UCSD-AML1 (cell line): ENCODE results near the gene CFLAR.

ENCODE experiments used
- DNase-seq: peaks from one replicate; lab custom pipeline; 2025; ENCODE audit not compliant: unreplicated experiment; lab: John Stamatoyannopoulos, UW

The CFLAR gene

GRCh38 chr2:201205515-201205849, 89.5 kb downstream of the CFLAR start:
- DNase-seq = no peak

DNA sequence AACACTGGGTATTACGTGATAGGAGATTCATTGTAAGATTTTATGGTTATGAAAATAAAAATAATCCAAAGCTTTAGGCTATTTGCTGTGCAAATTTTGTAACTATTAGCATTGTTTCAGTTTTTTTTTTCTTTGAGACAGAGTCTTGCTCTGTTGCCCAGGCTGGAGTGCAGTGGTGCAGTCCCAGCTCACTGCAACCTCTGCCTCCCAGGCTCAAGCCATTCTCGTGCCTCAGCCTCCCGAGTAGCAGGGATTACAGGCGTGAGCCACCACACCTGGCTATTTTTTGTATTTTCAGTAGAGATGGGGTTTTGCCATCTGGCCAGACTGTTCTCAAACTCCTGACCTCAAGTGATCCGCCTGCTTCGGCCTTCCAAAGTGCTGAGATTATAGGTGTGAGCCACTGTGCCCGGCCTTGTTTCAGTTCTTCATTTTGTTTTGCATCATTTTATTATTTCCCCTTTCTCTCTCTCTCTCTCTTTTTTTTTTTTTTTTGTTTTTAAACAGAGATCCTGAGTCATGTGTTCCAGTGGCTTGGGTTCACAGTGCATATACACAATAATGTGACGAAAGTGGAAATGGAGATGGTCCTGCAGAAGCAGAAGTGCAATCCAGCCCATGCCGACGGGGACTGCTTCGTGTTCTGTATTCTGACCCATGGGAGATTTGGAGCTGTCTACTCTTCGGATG, 92.7 kb downstream of the CFLAR start:
- DNase-seq = no peak

DNA sequence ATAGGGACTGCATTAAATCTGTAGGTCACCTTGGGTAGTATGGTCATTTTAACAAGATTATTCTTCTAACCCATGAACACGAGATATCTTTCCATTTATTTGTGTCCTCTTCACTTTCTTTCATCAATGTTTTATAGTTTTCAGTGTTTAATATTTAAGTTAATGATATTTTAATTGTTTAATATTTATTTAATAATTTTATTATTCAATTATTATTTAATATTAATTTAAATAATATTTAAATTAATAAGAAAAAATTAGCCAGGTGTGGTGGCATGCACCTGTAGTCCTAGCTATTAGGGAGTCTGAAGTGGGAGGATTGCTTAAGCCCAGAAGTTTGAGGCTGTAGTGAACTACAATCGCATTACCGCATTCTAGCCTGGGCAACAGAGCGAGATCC, 100.0 kb downstream of the CFLAR start:
- no peak for DNase-seq

GRCh38 chr2:201216918-201217317, 101.0 kb downstream of the CFLAR start:
- DNase-seq = no peak

DNA sequence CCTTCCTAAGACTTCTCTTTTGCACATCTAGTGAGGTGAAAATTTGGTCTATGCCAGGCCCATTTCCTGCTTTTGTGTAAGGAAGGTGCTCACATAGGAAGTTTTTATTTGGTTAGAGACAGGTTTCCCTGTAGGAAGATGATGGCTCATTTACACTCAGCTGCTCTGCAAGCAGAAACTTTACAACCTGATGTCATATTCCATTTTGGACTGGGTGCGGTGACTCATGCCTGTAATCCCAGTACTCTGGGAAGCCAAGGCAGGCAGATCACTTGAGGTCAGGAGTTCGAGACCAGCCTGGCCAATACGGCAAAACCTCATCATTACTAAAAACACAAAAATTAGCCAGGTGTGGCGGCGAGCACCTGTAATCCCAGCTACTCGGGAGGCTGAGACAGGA, 102.8 kb downstream of the CFLAR start:
- DNase-seq = no peak

DNA sequence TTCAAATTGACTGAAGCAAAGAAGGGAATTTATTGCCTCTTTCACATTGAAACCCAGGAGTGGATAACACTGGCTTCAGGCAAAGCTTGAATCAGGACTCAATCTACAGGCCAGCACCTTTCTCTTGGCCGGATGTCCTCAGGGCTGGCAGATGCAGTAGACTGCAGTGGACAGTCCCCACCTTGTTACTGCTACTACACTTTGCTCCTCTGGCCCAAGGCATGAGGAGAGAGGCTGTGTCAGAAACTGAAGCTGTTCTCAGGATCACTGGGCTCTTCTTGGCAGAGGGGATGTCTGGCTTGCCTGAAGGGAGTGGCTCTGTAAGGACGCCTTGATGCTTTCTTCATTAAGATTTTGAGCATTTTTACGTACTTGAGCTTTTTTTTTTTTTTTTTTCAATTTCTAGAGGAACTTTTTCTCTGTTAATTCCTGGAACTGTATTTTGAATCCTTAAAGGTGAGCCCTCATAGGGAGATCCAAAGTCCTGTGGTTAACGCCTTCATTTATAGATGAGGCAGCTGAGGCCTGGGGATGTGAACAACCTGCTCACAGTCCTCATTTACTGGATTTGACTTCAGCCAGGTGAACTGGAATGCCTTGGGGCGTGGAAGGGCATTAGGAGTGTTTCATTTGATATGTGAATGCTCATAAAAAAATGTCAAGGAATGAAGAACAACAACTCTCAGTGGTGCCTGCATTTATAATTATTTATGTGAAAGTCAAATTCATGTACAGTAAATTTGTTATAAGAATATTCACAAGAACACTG, 103.5 kb downstream of the CFLAR start:
- no peak for DNase-seq

DNA sequence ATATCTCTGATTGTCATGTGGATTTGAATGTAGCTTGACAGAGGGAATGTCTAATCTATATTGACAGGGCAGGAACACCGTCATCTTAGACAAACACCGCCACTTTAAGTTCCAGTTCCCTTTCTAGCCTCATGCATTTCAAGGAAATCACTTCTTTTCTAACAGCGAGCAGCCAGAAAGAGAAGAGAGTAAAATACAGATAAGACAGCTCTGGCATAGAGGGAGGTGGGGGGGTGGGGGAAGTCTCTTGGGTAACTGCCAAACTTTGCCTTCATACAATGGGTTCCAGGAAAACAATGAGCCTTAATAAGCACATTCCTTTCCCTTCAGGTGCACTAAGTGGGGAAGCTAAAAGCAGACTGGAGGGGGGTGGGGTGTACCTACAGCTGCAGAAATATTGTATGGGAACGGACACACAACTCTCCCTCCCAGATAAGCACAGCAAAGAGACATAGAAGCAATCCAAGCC, 104.2 kb downstream of the CFLAR start:
- peak; percentile 58 for DNase-seq

DNA sequence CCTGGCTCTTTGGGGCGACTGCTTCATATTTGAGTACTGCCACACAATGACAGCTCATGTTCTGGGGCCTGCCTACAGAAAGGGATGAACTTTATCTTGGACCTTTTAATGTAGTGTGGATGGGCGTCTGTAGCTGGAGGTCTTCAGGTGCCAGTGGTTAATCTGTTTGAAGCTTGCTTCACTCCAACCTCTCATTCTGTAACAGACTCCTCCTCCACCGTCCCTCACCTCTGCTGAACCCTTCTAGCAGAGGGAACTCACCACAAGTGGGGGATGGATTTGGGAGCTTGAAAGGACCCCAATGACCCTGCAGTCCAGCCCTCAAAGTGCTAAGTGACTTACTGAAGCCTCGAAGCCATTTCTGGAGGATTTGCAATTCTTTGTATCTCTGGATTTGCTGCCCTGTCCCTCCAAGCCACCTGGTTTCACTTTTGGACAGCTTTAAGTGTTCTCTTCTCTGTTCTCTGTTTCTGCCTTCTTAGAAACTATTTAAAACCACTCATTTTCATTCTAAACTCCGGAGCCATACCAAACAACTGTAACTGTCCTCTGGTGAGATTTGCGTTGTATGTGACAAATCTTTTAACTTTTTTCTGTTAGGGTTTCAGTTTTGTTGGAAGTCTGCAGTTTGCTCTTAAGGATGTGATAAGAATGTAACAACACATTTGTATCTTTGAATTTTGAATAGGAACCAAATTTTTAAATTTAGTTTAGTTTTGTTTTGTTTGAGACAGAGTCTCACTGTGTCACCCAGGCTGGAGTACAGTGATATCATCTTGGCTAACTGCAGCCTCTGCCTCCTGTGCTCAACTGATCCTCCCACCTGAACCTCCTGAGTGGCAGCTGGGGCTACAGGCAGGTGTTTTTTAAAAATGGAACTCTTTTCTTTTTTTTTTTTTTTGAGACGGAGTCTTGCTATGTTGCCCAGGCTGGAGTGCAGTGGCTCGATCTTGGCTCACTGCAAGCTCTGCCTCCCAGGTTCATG, 107.4 kb downstream of the CFLAR start:
- peak; percentile 15 for DNase-seq
